Measurements from ENCODE around the gene TJP1.

DNA sequence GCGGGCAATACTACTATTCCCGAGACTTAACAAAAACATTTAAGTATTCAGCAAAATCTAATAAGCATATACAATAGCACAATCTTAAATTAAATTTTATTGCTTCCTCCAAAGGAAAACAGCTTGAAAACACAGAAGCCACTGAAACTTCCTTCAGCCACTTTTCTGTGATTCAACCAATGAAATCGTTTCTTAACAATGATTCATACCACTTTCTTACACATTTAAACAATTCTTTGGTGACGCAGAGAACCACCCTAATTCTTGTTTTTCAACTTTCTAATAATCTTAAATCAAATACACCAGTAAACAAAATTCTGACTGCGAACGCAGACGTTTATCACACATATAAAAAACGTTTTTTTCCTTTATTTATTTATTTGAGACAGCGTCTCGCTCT, 4.1 kb downstream of the TJP1 start:
- no peak for TF ChIP-seq CTCF (IDR thresholded peaks at IDR 0.05)
- no peak for TF ChIP-seq POLR2AphosphoS5 (IDR thresholded peaks at IDR 0.05)

Measured in suprapubic skin (tissue), 3 donors.